ENCODE measurements around the gene DAP.
"Not testable (repeated sequence)": the region's sequence is repeated elsewhere in the genome, so short reads cannot be mapped to it uniquely, and the experiment has no call there.

The DAP gene

GRCh38 chr5:10649666-10650380, 111.2 kb downstream of the DAP start:
- DNase-seq = no peak

- DNase-seq = no peak
Observed at GRCh38 chr5:10648806-10649665, 112.0 kb downstream of the DAP start.

DNA sequence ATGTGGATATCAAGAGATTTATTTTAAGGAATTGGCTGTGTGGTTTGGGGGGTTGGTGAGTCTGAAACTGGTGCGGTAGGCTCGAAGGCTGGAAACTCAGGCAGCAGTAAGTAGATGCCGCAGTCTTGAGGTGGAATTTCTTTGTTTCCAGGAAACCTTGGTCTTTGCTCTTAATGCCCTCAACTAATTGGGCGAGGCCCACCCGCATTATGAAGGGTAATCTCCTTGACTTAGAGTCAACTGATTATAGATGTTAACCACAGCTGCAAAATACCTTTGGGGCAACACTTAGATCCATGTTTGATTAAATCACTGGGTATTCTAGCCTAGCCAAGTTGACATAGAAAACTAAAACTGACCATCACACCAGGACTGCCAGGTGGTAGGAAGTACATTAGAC, 113.4 kb downstream of the DAP start:
- DNase-seq = no peak

DNA sequence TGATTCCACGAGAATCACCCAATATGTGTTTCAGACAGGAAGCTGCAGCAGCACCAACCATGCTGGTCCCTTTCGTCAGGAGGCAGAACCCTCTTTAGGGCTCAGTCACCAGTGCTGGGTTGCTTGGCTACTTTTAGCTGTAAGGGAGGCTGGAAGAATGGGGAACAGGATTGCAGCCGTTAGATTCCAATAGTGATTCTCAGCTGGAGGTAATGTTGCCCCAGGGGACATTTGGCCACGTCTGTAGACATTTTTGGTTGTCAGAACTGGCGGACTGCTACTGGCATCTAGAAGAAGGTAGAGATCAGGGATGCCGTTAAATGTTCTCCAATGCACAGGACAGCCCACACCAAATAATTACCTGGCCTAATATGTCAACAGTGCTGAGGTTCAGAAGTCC, 115.4 kb downstream of the DAP start:
- DNase-seq = no peak

DNA sequence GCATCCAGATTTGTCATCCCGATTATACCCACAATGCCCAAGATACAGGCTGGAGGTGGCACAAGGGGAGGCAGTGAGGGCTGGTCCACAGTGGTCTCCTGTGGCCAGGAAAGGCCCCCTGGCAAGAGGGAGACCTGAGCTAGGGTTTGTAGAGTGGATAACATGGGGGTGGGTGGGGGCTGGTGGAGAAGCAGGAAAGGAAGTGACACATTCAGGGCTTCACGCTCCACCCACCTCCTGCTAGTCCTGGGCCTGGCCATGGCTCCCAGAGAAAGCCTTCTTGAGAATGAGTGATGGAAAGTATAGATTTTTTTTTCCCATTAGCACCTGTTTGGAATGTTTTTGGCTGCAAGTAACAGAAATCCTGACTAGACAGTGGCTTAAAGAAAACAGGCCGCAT, 115.9 kb downstream of the DAP start:
- DNase-seq = no peak

GRCh38 chr5:10644192-10644591, 116.8 kb downstream of the DAP start:
- no peak for DNase-seq

- no peak for DNase-seq
Observed at GRCh38 chr5:10642367-10642766, 118.7 kb downstream of the DAP start.

GRCh38 chr5:10639846-10640368, 121.1 kb downstream of the DAP start:
- no peak for DNase-seq

- DNase-seq = not testable (repeated sequence)
Observed at GRCh38 chr5:10638723-10639122, 122.3 kb downstream of the DAP start.

- DNase-seq = no peak
Observed at GRCh38 chr5:10637944-10638343, 123.1 kb downstream of the DAP start.

GRCh38 chr5:10636363-10637142, 124.5 kb downstream of the DAP start:
- no peak for DNase-seq

DNA sequence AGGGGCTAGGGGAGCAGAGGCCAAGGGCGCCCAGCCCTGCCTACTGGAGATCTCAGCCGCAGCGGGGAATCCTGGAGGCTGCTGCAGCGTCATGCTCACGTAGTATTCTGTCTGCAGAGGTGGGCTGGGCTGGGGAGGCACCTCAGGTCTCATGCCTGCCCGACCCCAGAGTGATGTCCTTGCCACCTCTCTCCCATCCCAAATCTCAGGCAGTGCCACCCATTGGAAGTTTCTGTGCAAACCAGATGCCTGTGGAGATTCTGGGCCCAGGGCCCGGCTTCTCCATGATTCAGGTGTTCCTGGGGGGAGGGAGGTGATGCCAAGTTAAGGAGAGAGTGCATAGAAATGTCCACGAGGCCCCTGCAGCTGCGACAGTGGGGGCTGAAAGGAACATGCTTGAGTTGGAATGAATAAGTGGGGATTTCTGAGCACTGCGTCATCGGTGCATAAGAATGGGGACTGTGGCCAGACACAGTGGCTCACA, 125.1 kb downstream of the DAP start:
- no peak for DNase-seq

DNA sequence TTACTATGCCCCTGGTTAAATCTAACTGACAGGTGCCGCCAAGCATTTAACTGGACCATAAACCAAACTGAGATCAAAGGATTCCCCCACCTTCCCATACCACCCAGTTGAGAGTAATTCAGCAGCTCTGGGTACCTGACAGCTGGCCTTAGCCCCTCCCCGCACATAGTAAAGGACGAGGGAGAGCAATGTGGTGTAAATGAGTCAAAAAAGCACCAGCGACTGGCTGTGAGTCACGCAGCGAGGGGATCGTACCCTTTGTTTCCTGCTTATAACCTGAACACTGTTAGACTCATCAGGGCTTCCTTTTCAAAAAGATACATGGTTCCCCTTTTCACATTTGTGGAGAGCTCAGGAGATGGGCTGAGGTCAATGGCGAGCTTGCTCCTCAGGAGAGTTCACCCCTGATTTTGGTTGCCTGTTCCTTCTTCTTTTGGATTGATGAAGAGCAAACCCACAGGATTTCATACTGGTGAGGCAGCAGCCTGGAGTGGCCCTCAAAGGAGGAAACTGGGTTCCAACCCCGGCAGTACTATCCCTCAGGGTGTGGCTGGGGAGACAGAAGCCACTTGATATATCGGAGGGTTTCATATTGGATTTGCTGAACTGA, 125.7 kb downstream of the DAP start:
- DNase-seq = no peak

- no peak for DNase-seq
Observed at GRCh38 chr5:10634562-10634961, 126.5 kb downstream of the DAP start.

DNA sequence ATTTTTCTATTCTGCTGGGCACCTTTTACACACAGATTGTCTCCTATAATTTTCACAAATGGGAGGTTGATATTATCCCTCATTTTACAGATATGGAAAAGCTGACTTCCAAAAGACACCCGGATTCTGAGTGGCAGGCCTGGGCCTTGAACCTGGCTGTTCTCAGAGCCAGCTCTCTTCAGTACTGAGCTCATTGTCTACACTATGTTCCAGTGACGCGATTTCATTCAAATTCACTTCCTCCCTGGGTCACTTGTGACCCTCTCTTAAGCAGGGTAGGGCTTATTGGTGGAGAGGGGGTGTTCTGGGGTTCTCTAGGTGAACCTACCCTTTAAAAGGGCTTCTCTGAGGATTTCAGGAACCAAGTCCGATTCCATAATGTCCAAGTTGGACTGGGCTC, 127.0 kb downstream of the DAP start:
- no peak for DNase-seq

DNA sequence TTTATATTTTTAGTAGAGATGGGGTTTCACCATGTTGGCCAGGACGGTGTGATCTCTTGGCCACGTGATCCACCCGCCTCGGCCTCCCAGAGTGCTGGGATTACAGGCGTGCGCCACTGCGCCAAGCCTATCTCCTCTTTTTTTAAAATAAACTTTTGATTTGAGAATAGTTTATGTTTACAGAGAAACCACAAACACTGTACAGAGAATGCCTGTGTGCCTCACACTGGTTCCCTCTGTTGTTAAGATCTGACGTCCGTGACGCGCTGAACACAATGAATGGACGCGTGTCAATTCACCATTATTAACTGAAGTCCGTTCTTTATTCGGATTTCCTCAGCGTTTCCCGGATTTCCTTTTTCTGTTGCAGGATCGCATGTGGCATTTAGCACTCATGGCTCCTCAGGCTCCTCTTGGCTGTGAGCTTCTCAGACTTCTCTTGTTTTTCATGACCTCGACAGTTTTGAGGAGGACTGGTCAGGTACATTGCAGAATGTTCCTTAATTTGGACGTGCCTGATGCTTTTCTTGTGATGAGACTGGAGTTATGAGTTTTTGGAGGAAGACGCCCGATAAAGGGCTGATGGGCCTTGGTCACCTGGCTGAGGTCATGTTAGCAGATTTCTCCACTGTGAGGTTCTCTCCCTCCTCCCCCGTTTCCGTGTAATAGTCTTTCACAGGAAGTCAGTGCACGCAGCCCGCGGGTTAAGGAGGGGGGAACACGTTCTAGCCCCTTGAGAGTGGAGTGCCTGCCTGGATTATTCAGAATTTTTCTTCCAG, 127.6 kb downstream of the DAP start:
- no peak for DNase-seq

DNA sequence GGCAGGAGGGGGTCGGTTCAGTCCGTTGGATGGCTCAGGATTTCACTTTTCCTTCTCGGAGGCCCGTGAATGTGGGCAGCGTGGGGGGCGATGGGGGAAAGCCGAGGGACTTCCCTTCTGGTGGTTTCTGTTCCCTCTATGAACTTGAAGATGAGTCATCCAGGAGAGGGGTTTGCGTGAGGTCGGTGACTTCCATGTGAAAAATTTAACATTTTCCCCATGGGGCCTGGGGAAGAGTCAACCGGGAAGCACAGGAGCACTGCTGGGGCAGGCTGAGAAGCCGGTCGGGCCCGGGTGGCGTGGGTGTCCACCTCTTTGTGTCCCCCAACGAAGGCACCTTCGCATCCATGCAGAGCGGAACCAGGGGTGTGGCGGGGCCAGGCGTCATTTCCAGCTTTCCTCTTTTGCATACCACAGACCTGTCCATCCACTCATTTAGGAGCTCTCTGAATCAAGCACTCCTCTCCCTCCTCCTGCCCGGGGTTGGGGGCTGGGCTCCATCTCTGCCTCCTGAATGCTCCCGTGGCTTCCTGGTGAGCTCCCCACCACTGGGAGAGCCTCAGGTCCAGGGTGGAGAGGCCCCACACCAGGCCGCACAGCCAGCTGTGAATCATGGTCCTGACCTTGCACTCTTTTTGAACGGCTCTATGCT, 128.8 kb downstream of the DAP start:
- DNase-seq = no peak

DNA sequence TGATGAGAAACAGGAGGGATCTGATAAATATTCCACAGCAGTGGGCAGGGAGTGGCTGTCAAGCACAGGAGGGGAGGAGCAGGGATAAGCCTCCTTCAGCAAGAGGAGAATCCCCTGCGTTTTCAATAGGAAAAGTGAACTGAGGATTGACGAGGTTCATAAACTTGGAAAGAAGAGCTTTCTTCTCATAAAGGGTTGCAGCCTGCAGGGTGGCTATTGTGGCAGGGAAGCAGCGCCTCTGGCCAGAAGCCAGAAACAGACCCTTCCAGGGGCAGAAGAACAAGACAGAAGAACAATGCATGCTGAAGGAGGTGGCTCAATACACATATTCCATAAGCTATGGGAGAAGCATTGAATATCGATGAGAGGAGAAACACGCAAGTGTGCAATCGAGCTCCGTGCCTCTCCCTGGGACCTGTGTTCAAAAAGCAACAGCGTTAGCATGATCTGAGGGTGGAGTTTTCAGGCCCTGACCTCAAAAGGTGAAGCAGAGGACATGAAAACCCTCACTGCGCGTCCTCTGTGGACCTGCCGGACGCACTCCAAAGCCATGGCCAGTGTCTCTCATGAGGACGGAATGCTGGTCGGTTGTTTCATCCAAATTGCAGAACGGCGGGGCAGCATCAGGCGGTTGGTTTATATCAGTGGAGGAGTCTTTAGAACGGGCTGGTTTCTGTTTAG, 129.6 kb downstream of the DAP start:
- DNase-seq = no peak

DNA sequence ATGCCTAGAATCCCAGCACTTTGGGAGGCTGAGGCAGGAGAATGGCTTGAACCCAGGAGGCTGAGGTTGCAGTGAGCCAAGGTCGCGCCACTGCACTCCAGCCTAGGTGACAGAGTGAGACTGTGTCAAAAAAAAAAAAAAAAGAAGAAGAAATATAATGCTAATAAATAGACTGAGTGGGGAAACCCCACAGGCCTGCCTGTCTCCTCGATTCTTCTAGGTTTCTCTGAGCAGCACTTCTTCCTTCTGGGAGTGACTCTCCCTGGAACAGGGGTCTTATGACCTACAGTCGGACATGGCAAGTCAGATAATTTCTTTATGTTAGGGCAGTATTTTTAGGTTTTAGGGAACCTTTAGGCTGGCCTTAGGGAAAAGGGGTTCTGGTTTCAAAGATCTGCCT, 130.3 kb downstream of the DAP start:
- not testable (repeated sequence) for DNase-seq

DNA sequence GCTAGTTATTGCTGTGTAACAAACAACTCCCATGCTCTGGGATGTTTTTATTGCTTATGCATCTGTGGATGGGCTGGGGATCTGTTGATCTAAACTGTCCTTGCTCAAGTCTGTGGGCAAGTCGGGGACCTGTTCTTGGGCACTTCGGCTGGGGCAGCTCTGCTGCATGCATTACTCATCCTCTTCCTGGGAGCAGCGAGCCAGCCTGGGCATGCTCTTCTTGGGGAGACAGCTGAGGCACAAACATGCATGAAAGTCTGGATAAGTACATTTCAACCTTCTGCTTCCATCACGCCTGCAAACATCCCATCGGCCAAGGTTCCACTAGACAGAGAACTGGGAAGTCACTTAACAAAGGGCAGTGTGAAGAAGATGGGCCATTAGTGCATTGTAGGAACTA, 130.9 kb downstream of the DAP start:
- DNase-seq = no peak

GRCh38 chr5:10629682-10630081, 131.4 kb downstream of the DAP start:
- DNase-seq = no peak
